NCI-H510A (cell line): Measurements from ENCODE around the gene NDRG3.
"Not testable (repeated sequence)": the region's sequence is repeated elsewhere in the genome, so short reads cannot be mapped to it uniquely, and the experiment has no call there.

Experiments used
- DNase-seq: peaks from one replicate; lab custom pipeline; 2025; lab: John Stamatoyannopoulos, UW

The NDRG3 gene

GRCh38 chr20:36760647-36761046, 14.8 kb upstream of the NDRG3 start:
- no peak for DNase-seq

- no peak for DNase-seq
Observed at GRCh38 chr20:36758276-36758675, 12.4 kb upstream of the NDRG3 start.

GRCh38 chr20:36756496-36756895, 10.6 kb upstream of the NDRG3 start:
- no peak for DNase-seq

- peak; percentile 24 for DNase-seq
Observed at GRCh38 chr20:36754656-36755222, 8.8 kb upstream of the NDRG3 start.

GRCh38 chr20:36752582-36752981, 6.7 kb upstream of the NDRG3 start:
- no peak for DNase-seq

GRCh38 chr20:36745234-36745926, 510 bp downstream of the NDRG3 start:
- no peak for DNase-seq

- DNase-seq, result no peak
Observed at GRCh38 chr20:36744764-36745191, 1.1 kb downstream of the NDRG3 start.

- no peak for DNase-seq
Observed at GRCh38 chr20:36744243-36744642, 1.6 kb downstream of the NDRG3 start.

GRCh38 chr20:36742558-36742957, 3.3 kb downstream of the NDRG3 start:
- no peak for DNase-seq

GRCh38 chr20:36741072-36741471, 4.8 kb downstream of the NDRG3 start:
- no peak for DNase-seq

- DNase-seq, result no peak
Observed at GRCh38 chr20:36737183-36737499, 8.7 kb downstream of the NDRG3 start.

GRCh38 chr20:36736451-36737182, 9.3 kb downstream of the NDRG3 start:
- DNase-seq, result no peak

GRCh38 chr20:36732456-36732855, 13.4 kb downstream of the NDRG3 start:
- no peak for DNase-seq

GRCh38 chr20:36728986-36729385, 16.9 kb downstream of the NDRG3 start:
- DNase-seq, result no peak

GRCh38 chr20:36726168-36726567, 19.7 kb downstream of the NDRG3 start:
- DNase-seq, result no peak

- DNase-seq, result no peak
Observed at GRCh38 chr20:36720510-36720909, 25.4 kb downstream of the NDRG3 start.

- no peak for DNase-seq
Observed at GRCh38 chr20:36717657-36718056, 28.2 kb downstream of the NDRG3 start.

GRCh38 chr20:36717021-36717420, 28.9 kb downstream of the NDRG3 start:
- DNase-seq, result no peak

- no peak for DNase-seq
Observed at GRCh38 chr20:36712775-36713174, 33.1 kb downstream of the NDRG3 start.

GRCh38 chr20:36709126-36709525, 36.8 kb downstream of the NDRG3 start:
- no peak for DNase-seq

GRCh38 chr20:36703530-36703929, 42.4 kb downstream of the NDRG3 start:
- DNase-seq, result no peak

- no peak for DNase-seq
Observed at GRCh38 chr20:36700438-36700837, 45.5 kb downstream of the NDRG3 start.

GRCh38 chr20:36695467-36695866, 50.4 kb downstream of the NDRG3 start:
- not testable (repeated sequence) for DNase-seq
